HCT116 (cell line): ENCODE results near the gene RAI14. TPM values are rescaled to one million over a fixed set of nuclear protein-coding genes. Genes with fewer than 3 reads are reported as not detected.

Experiments
- ATAC-seq: fragments of 200-7000 bp; cut with Tn5 transposase; 2 replicates; pipeline ENCODE4 v1.9.1; 2020; ENCODE audit warnings: mild to moderate bottlenecking, moderate library complexity
- BruUV-seq: library from RNA; stranded (reverse); fragments of 400-500 nt; replicated peaks from 2 replicates; lab custom pipeline; 2021; lab: Mats Ljungman, UMichigan
- CTCF ChIA-PET: fragments of 300-600 bp; sonication (Branson Sonifier 250); formaldehyde crosslinking; loops from one replicate; lab custom pipeline; 2021; ENCODE audit warnings: antibody characterized with exemption; lab: Charles Lee
- POLR2A ChIA-PET: fragments of 300-600, 350-600 bp; sonication (Branson Sonifier 250); formaldehyde crosslinking; loops from one replicate; lab custom pipeline; 2021; ENCODE audit warnings: antibody characterized with exemption; lab: Charles Lee
- RAD21 ChIA-PET, 2 experiments: fragments of 300-600 bp; sonication (Branson Sonifier 250); formaldehyde crosslinking; loops; one replicate each; lab custom pipeline; 2023; ENCODE audit warnings: low total read pairs in 2 of 2; ENCODE audit not compliant: uncharacterized antibody in 2 of 2, unreplicated experiment in 2 of 2, low non-redundant PET in 1 of 2; lab: Charles Lee
- DNase-seq: peaks from one replicate; pipeline ENCODE4 v3.0.0-alpha.2; 2010; ENCODE audit warnings: low read depth, low spot score
- H2AFZ ChIP-seq: fragments of 200-600 bp; shearing (Covaris generic), sonication (generic); 2 replicates; pipeline ENCODE4 v1.6.1; 2017; ENCODE audit warnings: low read depth, mixed run types, mixed read lengths, antibody characterized with exemption, low read length; ENCODE audit not compliant: poor library complexity, severe bottlenecking
- H3K27ac ChIP-seq: 2 replicates; pipeline ENCODE4 v1.5.1; 2012; ENCODE audit warnings: low read depth, low read length
- H3K27me3 ChIP-seq: fragments of 200-600 bp; sonication (generic); 2 replicates; pipeline ENCODE4 v1.6.1; 2016; ENCODE audit warnings: mixed run types, low read length, mixed read lengths; ENCODE audit not compliant: insufficient read depth
- H3K36me3 ChIP-seq, 2 experiments: fragments of 200-500 bp in 1 of 2; fragments of 200-600 bp in 1 of 2; sonication (Bioruptor generic) in 1 of 2; sonication (generic) in 1 of 2; 2 replicates each; pipeline versions ENCODE4 v1.5.1 to v1.6.1; 2014 to 2016; ENCODE audit warnings: low read length in 2 of 2, inconsistent platforms in 1 of 2, mixed read lengths in 1 of 2, mixed run types in 1 of 2; ENCODE audit not compliant: insufficient read depth in 2 of 2, control insufficient read depth in 1 of 2
- H3K4me1 ChIP-seq, 2 experiments: fragments of 200-600 bp in 1 of 2; sonication (generic) in 1 of 2; 2 replicates each; pipeline versions ENCODE4 v1.5.1 to v1.6.1; 2012 to 2017; ENCODE audit warnings: low read length in 2 of 2, inconsistent platforms in 1 of 2, mild to moderate bottlenecking in 1 of 2, mixed read lengths in 1 of 2, mixed run types in 1 of 2, moderate library complexity in 1 of 2; ENCODE audit not compliant: insufficient read depth in 2 of 2, control insufficient read depth in 1 of 2
- H3K4me2 ChIP-seq: fragments of 200-600 bp; sonication (generic); 2 replicates; pipeline ENCODE4 v1.6.1; 2017; ENCODE audit warnings: mixed run types, low read length, mixed read lengths
- H3K4me3 ChIP-seq, 2 experiments: fragments of 200-600 bp in 1 of 2; sonication (generic) in 1 of 2; replicated peaks in 1 of 2; 2 replicates each; pipeline ENCODE4 v1.5.1; 2011 to 2016; ENCODE audit warnings: low read length in 2 of 2, control low read depth in 1 of 2, low read depth in 1 of 2, mild to moderate bottlenecking in 1 of 2, mixed read lengths in 1 of 2, mixed run types in 1 of 2
- H3K79me2 ChIP-seq: fragments of 200-600 bp; sonication (generic); 2 replicates; pipeline ENCODE4 v1.6.1; 2017; ENCODE audit warnings: mild to moderate bottlenecking, mixed run types, low read length, moderate library complexity, mixed read lengths; ENCODE audit not compliant: insufficient read depth
- H3K9ac ChIP-seq: fragments of 200-600 bp; sonication (generic); 2 replicates; pipeline ENCODE4 v1.6.1; 2016; ENCODE audit warnings: low read length, mixed read lengths
- H3K9me2 ChIP-seq: fragments of 200-600 bp; sonication (generic), shearing (Covaris generic); 2 replicates; pipeline ENCODE4 v1.6.1; 2017; ENCODE audit warnings: mixed run types, mild to moderate bottlenecking, moderate library complexity; ENCODE audit not compliant: insufficient read depth
- H3K9me3 ChIP-seq, 2 experiments: fragments of 200-500 bp in 1 of 2; fragments of 200-600 bp in 1 of 2; sonication (Bioruptor generic) in 1 of 2; sonication (generic) in 1 of 2; 2 replicates each; pipeline ENCODE4 v1.6.1; 2014 to 2017; ENCODE audit warnings: low read length in 2 of 2, mixed read lengths in 2 of 2, inconsistent platforms in 1 of 2, low read depth in 1 of 2, mild to moderate bottlenecking in 1 of 2, mixed run types in 1 of 2, moderate library complexity in 1 of 2; ENCODE audit not compliant: control insufficient read depth in 1 of 2, insufficient read depth in 1 of 2
- H4K20me1 ChIP-seq: fragments of 200-600 bp; sonication (generic), shearing (Covaris generic); 2 replicates; pipeline ENCODE4 v1.6.1; 2017; ENCODE audit warnings: mixed run types, mild to moderate bottlenecking, moderate library complexity; ENCODE audit not compliant: insufficient read depth
- CBX3 ChIP-seq: IDR thresholded peaks from 2 replicates; pipeline ENCODE4 v1.6.1; 2012; ENCODE audit warnings: low read depth
- CTCF ChIP-seq, 3 experiments: fragments of 200-600 bp in 1 of 3; sonication (generic) in 1 of 3; IDR thresholded peaks in 2 of 3; conservative IDR thresholded peaks in 1 of 3; 2 replicates each; pipeline ENCODE4 v1.5.1; 2012 to 2017; ENCODE audit warnings: low read depth in 2 of 3, low read length in 2 of 3, antibody characterized with exemption in 1 of 3, borderline replicate concordance in 1 of 3, control low read depth in 1 of 3, mild to moderate bottlenecking in 1 of 3, mixed read lengths in 1 of 3, mixed run types in 1 of 3, moderate library complexity in 1 of 3; ENCODE audit not compliant: insufficient read depth in 1 of 3
- ELF1 ChIP-seq: IDR thresholded peaks from 2 replicates; pipeline ENCODE4 v1.6.1; 2012; ENCODE audit warnings: low read depth, borderline replicate concordance
- FOSL1 ChIP-seq: IDR thresholded peaks from 2 replicates; pipeline ENCODE4 v1.6.1; 2012; ENCODE audit warnings: low read depth
- JUND ChIP-seq: IDR thresholded peaks from 2 replicates; pipeline ENCODE4 v1.6.1; 2012
- POLR2A ChIP-seq: IDR thresholded peaks from 2 replicates; pipeline ENCODE4 v1.7.0; 2011; ENCODE audit warnings: borderline replicate concordance; ENCODE audit not compliant: insufficient read depth, insufficient read length; ENCODE audit errors: extremely low read depth
- SIN3A ChIP-seq: IDR thresholded peaks from 2 replicates; pipeline ENCODE4 v1.6.1; 2012; ENCODE audit warnings: low read depth
- SP1 ChIP-seq: IDR thresholded peaks from 2 replicates; pipeline ENCODE4 v1.6.1; 2012; ENCODE audit warnings: low read depth
- TCF7L2 ChIP-seq: IDR thresholded peaks from 2 replicates; pipeline ENCODE4 v1.7.0; 2011; ENCODE audit warnings: borderline replicate concordance, inconsistent platforms; ENCODE audit not compliant: insufficient read depth, insufficient read length; ENCODE audit errors: extremely low read depth
- YY1 ChIP-seq: IDR thresholded peaks from 2 replicates; pipeline ENCODE4 v1.6.1; 2011; ENCODE audit warnings: low read length, low read depth, moderate library complexity, mild to moderate bottlenecking; ENCODE audit not compliant: insufficient replicate concordance; ENCODE audit errors: extremely low read depth
- ZBTB33 ChIP-seq: IDR thresholded peaks from 2 replicates; pipeline ENCODE4 v1.6.1; 2011; ENCODE audit warnings: mild to moderate bottlenecking, low read length, moderate library complexity; ENCODE audit not compliant: insufficient replicate concordance; ENCODE audit errors: extremely low read depth
- ZFX ChIP-seq: fragments of 450-650 bp; IDR thresholded peaks from 2 replicates; pipeline ENCODE4 v1.6.1; 2017
- intact Hi-C: fragments of 100-400 bp; cut with micrococcal nuclease; formaldehyde crosslinking; loops from 2 replicates; pipeline ENCODE4 v1.10.0; 2022
- total RNA-seq: library from RNA; stranded (reverse); gene quantifications from one replicate; pipeline ENCODE4 v1.2.1, GENCODE V29; 2021; ENCODE audit not compliant: unreplicated experiment
- TF ChIP-seq, protein P1 (sequence below): IDR thresholded peaks from 2 replicates; pipeline ENCODE4 v1.6.1; 2012

RAI14 gene
- total RNA-seq, 1 experiment from 2014 or later = 47.9 TPM

- Histone ChIP-seq H3K9me2 (no peaks in the 10 kb centered on the region), H3K36me3 (0 out of 4 replicates have a peak, but pooled peaks cover 0 to 2% of the 10 kb centered on the region in 2 experiments), H3K27me3 (no peaks in the 10 kb centered on the region), H3K9me3 (no peaks in the 10 kb centered on the region), H2AFZ (no peak overlapping the region), H4K20me1 (no peaks in the 10 kb centered on the region), H3K79me2 (peaks cover 11% of the 10 kb centered on the region), H3K4me2 (no peak overlapping the region), H3K9ac (no peak overlapping the region), H3K4me3 (no peak overlapping the region), H3K4me1 (peaks cover 0 to 6% of the 10 kb centered on the region in 2 experiments; a peak in 1 of 4 replicates), H3K27ac (no peak overlapping the region)
- BruUV-seq = no TSS peak
- intact Hi-C loops = no loop called here
- ChIA-PET CTCF (no interaction called here), POLR2A (no interaction called here), RAD21 (no interaction called here)
- no peak for ATAC-seq
- no peak for TF ChIP-seq ELF1
- no peak for TF ChIP-seq CTCF (IDR thresholded peaks at IDR 0.05 in 2 of 3, conservative IDR thresholded peaks at IDR 0.05 in 1 of 3; ENCODE audit: borderline replicate concordance in 1 of 3, insufficient read depth in 1 of 3, low read depth in 2 of 3, low read length in 2 of 3)
- TF ChIP-seq ZBTB33 = no peak
- no peak for TF ChIP-seq SP1
- TF ChIP-seq YY1 = no peak
- no peak for TF ChIP-seq FOSL1
- no peak for TF ChIP-seq TCF7L2
- no peak for TF ChIP-seq POLR2A
- no peak for TF ChIP-seq ZFX
- TF ChIP-seq JUND = no peak
- no peak for TF ChIP-seq SIN3A
- no peak for TF ChIP-seq CBX3
- TF ChIP-seq, protein P1, sequence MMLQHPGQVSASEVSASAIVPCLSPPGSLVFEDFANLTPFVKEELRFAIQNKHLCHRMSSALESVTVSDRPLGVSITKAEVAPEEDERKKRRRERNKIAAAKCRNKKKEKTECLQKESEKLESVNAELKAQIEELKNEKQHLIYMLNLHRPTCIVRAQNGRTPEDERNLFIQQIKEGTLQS = no peak
- no peak for DNase-seq
Observed at GRCh38 chr5:34715711-34716110, 59.6 kb downstream of the RAI14 start.
